Left lung (tissue), 10 donors: ENCODE data around the gene SKAP2. TPM values are rescaled to one million over a fixed set of nuclear protein-coding genes. Genes with fewer than 3 reads are reported as not detected.

ENCODE experiments used
- ATAC-seq: fragments of 200-7000 bp; cut with Tn5 transposase; one replicate; pipeline ENCODE4 v1.9.1; 2020; ENCODE audit warnings: moderate library complexity
- DNase-seq, 4 donors: peaks; one replicate each; pipeline ENCODE4 v3.0.0-alpha.2; 2013 to 2020
- H3K27ac ChIP-seq, 2 donors: fragments of 200-600 bp; sonication (generic) in 1 of 2; one replicate each; pipeline versions ENCODE4 v1.5.0 to v1.8.0; 2020 to 2021
- H3K27me3 ChIP-seq, 2 donors: fragments of 200-600 bp; sonication (generic) in 1 of 2; one replicate each; pipeline versions ENCODE4 v1.5.0 to v1.8.0; 2020 to 2021
- H3K36me3 ChIP-seq, 2 donors: fragments of 200-600 bp; sonication (generic) in 1 of 2; one replicate each; pipeline versions ENCODE4 v1.5.0 to v1.8.0; 2020 to 2021
- H3K4me1 ChIP-seq, 2 donors: fragments of 200-600 bp; one replicate each; pipeline ENCODE4 v1.8.0; 2021
- H3K4me3 ChIP-seq, 2 donors: fragments of 200-600 bp; sonication (generic) in 1 of 2; one replicate each; pipeline versions ENCODE4 v1.5.0 to v1.8.0; 2020 to 2021; ENCODE audit warnings: mild to moderate bottlenecking in 1 of 2
- H3K9me3 ChIP-seq, 2 donors: fragments of 200-600 bp; sonication (generic) in 1 of 2; one replicate each; pipeline versions ENCODE4 v1.5.0 to v1.8.0; 2020 to 2021
- intact Hi-C, 2 donors: fragments of 100-400 bp; cut with DNase I; formaldehyde crosslinking; loops; one replicate each; pipeline versions ENCODE4 v1.11.2 to v1.14.2; 2022
- polyA plus RNA-seq, 6 donors: library from polyadenylated mRNA; unstranded; fragments of 120-200 nt; gene quantifications; one replicate each; pipeline ENCODE4 v1.2.1, GENCODE V29; 2013; ENCODE audit not compliant: insufficient read length in 6 of 6
- total RNA-seq, 2 donors: library from RNA; stranded (reverse); fragmentation: NEBNext Ultra II Directional; extraction: Animal tissue kit (Norgen Biotek cat#: 25700); gene quantifications; one replicate each; pipeline ENCODE4 v1.2.1, GENCODE V29; 2021
- TF ChIP-seq, protein P1 (sequence below), 2 donors: fragments of 200-600 bp; sonication (generic) in 1 of 2; IDR thresholded peaks; one replicate each; pipeline versions ENCODE4 v1.5.0 to v1.8.0; 2021; ENCODE audit warnings: antibody characterized with exemption in 2 of 2
- donor health status: DM: no; HTN: yes; CAD: no.
- donor health status: DM: no; HTN: no; CAD: no.

The SKAP2 gene
- total and polyA plus RNA-seq, 8 donors, result 43.5 to 61.0 (median 47.2) TPM

DNA sequence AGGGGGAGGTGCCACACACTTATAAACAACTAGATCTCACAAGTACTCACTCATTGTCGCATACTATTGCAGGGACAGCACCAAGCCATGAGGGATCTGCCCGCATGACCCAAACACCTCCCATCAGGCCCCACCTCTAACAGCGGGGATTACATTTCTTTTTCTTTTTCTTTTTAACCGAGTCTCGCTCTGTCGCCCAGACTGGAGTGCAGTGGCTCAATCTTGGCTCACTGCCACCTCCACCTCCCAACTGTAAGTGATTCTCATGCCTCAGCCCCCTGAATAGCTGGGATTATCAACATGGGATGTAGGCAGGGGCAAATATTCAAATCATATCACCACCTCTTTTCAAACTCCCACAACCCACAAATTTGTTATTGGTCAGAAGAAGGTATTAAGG, 76.7 kb downstream of the SKAP2 start:
- H3K4me1 ChIP-seq, result no peaks in the 10 kb centered on the region
- DNase-seq, result no peak
- TF ChIP-seq, protein P1, sequence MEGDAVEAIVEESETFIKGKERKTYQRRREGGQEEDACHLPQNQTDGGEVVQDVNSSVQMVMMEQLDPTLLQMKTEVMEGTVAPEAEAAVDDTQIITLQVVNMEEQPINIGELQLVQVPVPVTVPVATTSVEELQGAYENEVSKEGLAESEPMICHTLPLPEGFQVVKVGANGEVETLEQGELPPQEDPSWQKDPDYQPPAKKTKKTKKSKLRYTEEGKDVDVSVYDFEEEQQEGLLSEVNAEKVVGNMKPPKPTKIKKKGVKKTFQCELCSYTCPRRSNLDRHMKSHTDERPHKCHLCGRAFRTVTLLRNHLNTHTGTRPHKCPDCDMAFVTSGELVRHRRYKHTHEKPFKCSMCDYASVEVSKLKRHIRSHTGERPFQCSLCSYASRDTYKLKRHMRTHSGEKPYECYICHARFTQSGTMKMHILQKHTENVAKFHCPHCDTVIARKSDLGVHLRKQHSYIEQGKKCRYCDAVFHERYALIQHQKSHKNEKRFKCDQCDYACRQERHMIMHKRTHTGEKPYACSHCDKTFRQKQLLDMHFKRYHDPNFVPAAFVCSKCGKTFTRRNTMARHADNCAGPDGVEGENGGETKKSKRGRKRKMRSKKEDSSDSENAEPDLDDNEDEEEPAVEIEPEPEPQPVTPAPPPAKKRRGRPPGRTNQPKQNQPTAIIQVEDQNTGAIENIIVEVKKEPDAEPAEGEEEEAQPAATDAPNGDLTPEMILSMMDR (IDR thresholded peaks at IDR 0.05), result no peak
- no peaks in the 10 kb centered on the region for H3K9me3 ChIP-seq
- no peak overlapping the region for H3K4me3 ChIP-seq
- no peak overlapping the region for H3K27ac ChIP-seq
- H3K27me3 ChIP-seq, result no peaks in the 10 kb centered on the region
- ATAC-seq, result no peak
- intact Hi-C loops, result no loop called here
- no peaks in the 10 kb centered on the region for H3K36me3 ChIP-seq

DNA sequence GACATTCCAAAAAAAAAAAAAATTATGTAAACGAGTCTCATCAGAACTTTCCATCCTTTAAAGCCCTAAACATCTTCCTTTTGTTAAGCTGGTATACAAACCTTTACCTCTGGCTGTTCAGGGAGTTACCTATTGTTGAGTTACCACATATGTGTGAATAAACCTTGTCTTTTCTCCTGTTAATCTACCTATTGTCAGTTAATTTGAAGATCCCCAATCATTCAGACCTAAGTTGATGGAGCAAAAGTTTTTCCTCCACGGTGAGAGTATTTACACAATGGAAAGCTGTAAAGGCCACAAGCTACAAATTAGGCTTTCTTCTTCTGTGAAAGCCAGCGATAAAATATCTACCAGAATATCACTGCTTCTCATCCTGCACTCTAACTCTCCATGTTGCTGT, 80.3 kb downstream of the SKAP2 start:
- TF ChIP-seq, protein P1 (IDR thresholded peaks at IDR 0.05), result no peak
- Histone ChIP-seq H3K36me3 (no peaks in the 10 kb centered on the region), H3K4me1 (no peaks in the 10 kb centered on the region), H3K4me3 (no peak overlapping the region), H3K27me3 (no peaks in the 10 kb centered on the region), H3K9me3 (no peaks in the 10 kb centered on the region), H3K27ac (no peak overlapping the region)
- intact Hi-C loops, result no loop called here
- DNase-seq (no peak), ATAC-seq (no peak)

DNA sequence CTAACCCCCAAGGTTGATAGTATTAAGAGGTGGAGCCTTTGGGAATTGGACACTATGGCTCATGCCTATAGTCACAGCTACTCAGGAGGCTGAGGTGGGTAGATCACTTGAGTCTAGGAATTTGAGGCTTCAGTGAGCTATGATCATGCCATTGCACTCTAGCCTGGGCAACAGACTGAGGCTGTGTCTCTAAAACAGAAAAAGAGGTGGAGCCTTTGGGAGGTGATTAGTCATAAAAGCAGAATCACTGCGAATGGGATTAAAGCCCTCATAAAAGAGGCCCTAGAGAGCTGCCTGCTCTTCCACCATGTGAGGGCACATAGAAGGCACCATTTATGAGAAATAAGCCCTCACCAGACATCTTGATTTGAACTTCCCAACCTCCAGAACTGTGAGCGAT, 81.9 kb downstream of the SKAP2 start:
- H3K27me3 ChIP-seq, result no peaks in the 10 kb centered on the region
- intact Hi-C loops, result no loop called here
- DNase-seq (no peak), ATAC-seq (no peak)
- TF ChIP-seq, protein P1 (IDR thresholded peaks at IDR 0.05), result no peak
- no peak overlapping the region for H3K4me3 ChIP-seq
- no peaks in the 10 kb centered on the region for H3K4me1 ChIP-seq
- H3K27ac ChIP-seq, result no peak overlapping the region
- no peaks in the 10 kb centered on the region for H3K9me3 ChIP-seq
- H3K36me3 ChIP-seq, result no peaks in the 10 kb centered on the region

DNA sequence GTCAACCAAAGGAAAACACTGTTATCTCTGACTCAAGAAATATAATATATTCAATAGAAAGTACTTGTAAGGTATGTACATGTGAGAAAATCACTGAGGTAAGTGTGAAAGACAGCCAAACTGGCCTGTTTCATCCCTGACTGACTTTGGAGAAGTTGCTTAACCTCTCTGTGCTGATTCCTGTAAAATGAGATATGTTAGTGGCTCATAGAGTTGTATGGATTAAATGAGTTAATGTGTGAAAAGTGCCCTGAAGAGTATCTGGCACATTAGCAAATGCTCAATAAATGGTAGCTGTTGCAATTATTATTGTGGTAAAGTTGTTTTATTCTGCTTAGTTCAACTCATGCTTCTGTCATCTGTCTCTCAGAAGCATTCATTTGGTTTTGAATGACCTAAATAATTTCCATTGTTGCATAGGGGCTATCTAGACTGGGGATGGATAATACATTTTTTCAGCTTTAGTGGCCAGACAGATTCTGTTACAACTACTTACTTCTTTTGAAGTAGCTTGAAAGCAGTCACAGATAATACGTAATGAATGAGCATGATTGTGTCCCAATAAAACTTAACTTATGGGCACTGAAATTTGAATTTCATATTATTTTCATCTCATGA, 84.3 kb downstream of the SKAP2 start:
- no peaks in the 10 kb centered on the region for H3K27me3 ChIP-seq
- intact Hi-C loops, result no loop called here
- no peaks in the 10 kb centered on the region for H3K36me3 ChIP-seq
- H3K4me1 ChIP-seq, result no peaks in the 10 kb centered on the region
- H3K4me3 ChIP-seq, result no peak overlapping the region
- DNase-seq (no peak), ATAC-seq (no peak)
- TF ChIP-seq, protein P1 (IDR thresholded peaks at IDR 0.05), result no peak
- no peaks in the 10 kb centered on the region for H3K9me3 ChIP-seq
- no peak overlapping the region for H3K27ac ChIP-seq

DNA sequence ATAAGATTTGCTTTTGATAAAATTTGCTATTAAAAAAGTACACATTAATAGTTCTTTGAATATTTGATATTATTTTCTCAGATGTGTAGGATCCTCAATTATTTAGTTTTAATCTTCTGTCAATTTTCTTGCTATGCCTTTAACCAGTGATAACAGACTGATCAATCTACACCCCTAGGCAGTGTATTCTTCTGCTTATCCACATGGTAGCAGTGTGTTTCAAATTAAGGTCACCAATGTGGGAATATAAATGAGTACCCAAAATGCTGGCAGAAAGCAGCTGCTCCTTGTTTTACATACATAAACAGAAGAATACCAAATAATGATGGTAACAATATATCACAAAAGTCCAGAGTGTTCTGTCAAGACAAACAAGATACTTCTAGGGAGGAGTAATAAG, 87.0 kb downstream of the SKAP2 start:
- Histone ChIP-seq H3K4me1 (no peaks in the 10 kb centered on the region), H3K27me3 (no peaks in the 10 kb centered on the region), H3K9me3 (no peaks in the 10 kb centered on the region), H3K36me3 (no peaks in the 10 kb centered on the region), H3K4me3 (no peak overlapping the region), H3K27ac (no peak overlapping the region)
- TF ChIP-seq, protein P1 (IDR thresholded peaks at IDR 0.05), result no peak
- ATAC-seq (no peak), DNase-seq (no peak)
- intact Hi-C loops, result no loop called here
